Placental pericyte (primary cell): Measurements from ENCODE around the gene MAN2C1. TPM values are rescaled to one million over a fixed set of nuclear protein-coding genes. Genes with fewer than 3 reads are reported as not detected.

Experiments used
- total RNA-seq: library from RNA; depleted of rRNA; stranded (reverse); fragments of >200 nt; gene quantifications from 2 replicates; pipeline ENCODE4 v1.2.3, GENCODE V29; 2012

The MAN2C1 gene
- total RNA-seq, result 115 and 135 TPM in 2 replicates

DNA sequence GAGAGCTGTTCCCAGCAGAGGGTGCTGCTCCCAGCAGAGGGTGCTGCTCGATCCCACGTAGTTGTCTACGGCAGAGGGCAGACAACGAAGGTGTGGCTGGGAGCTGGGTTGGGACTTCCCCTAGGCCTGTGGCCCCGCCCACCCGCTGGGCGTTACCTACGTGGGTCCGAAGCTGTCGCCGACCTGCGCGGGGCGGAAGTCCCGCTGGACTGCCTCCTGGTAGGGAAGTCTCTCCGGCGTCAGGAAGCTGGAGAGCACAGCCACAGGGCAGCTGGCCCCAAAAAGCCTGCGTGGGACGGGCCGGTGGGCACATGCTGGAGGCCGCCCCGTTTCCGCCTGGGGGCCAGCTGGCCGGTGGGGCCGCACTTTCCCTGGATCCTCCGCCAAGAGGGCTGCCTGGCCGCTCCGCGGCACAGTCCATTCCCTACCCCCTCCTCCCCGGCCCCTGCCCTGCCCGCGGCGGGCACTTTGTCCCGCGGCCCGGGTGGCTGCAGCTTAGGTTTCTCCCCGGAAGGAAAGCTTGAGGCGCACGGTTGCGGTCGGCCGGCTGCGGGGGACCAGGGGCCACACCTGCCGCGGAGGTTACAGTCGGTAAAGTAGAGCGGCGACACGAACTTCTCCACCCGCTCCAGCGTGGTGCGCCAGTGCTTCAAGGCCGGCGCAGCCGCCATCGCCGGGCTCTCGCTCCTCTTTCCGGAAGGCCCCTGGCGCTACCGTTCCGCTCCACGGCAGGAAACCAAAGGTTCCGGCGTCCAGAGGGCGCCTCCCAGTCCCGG lies at the start of gene MAN2C1:
MAN2C1 (minus strand) TSS at position 695 of the 776 bp plus-strand sequence; CDS start at position 671, 24 bp downstream.

DNA sequence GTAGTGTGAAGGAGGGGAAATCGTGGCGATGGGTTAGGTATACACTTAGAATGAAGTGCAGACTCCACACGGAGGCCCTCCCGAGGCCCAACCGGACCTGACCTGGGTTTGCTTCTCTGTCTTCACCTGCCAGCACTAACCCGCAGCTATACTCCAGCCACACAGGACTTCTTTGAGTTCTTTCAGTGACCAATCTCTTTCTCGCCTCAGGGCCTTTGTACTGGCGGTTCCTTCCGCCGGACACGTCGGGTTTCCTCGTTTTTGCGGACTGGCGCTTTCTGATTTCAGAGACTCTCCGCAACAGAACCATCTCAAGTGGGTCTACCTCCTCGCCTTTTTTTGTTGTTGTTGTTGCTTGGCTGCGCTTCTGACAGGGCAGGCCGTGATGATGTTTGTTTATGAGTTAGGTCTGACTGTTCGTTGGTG lies 21.6 kb downstream of the MAN2C1 start, which contains the start of gene NEIL1:
NEIL1 (plus strand) TSS at position 244 of the 426 bp plus-strand sequence. CDS start 1,867 bp downstream, outside the sequence.

DNA sequence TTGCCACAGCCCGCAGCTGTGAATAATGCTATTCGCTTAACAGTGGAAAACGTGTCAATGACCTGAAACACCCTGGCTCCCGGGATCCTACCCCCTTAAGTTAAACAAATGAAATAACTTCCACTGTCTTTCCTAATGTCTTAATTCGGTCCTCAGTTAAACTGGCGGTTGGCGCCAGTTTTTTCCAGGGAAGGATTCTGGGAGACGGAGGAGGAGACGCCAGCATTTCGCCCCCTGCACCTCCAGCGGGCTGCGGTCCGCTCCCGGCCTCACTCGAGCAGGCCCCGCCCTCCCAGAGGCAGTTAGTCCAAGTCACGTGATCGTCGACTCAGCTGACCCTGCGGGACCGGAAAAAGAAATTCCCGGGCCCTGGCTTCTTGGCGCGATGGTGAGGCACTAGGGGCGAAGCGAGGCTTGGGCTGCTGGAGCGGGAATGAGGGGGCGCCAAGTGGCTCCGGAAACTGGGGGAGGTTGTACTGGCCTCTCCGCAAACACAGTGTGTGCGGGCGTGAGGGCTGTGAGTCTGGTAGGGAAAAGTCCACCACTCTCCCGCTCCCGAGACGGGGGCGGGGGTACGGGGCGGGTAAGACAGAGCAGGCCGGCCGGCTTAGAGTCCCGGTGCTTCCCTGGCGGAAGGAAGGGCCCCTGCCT lies 32.6 kb downstream of the MAN2C1 start, which contains the start of gene COMMD4:
COMMD4 (plus strand) TSS at position 359 of the 651 bp plus-strand sequence; CDS start at position 386, 27 bp downstream.

Other genes with a start within 250 kb of the MAN2C1 start
- gene C15orf39, start 166.7 kb downstream of the MAN2C1 start, total RNA-seq, result 12.9 and 16.0 TPM in 2 replicates
- 0.14 TPM in 1 of 2 replicates, not detected in the other for gene GOLGA6C, start 110.3 kb downstream of the MAN2C1 start, total RNA-seq
- not detected in 2 replicates for gene GOLGA6D, start 85.8 kb downstream of the MAN2C1 start, total RNA-seq
- gene COMMD4, start 32.5 kb downstream of the MAN2C1 start, total RNA-seq, result 69.6 and 93.9 TPM in 2 replicates
- gene NEIL1, start 21.6 kb downstream of the MAN2C1 start, total RNA-seq, result 0.86 and 1.3 TPM in 2 replicates
- gene SIN3A, start 83.1 kb upstream of the MAN2C1 start, total RNA-seq, result 35.2 and 42.5 TPM in 2 replicates
- 28.9 and 31.4 TPM in 2 replicates for gene PTPN9, start 210.7 kb upstream of the MAN2C1 start, total RNA-seq